DND-41 (cell line): ENCODE data around the gene NPC1L1.

Experiments
- CTCF ChIP-seq: IDR thresholded peaks from 2 replicates; pipeline ENCODE4 v1.5.1; 2012; ENCODE audit warnings: borderline replicate concordance, low read length, moderate library complexity, mild to moderate bottlenecking; ENCODE audit not compliant: poor library complexity, severe bottlenecking; ENCODE audit errors: extremely low read depth
- EZH2 ChIP-seq: IDR thresholded peaks from 3 replicates; pipeline ENCODE4 v1.6.1; 2012; ENCODE audit warnings: borderline replicate concordance, low read depth, mild to moderate bottlenecking, moderate library complexity, low read length, inconsistent platforms; ENCODE audit not compliant: severe bottlenecking

GRCh38 chr7:44566680-44567079 is 25.6 kb upstream of the NPC1L1 start:
- TF ChIP-seq CTCF, result no peak
- no peak for TF ChIP-seq EZH2
